T follicular helper cell (primary cell): ENCODE results near the gene PCYT1B.
"Not testable (repeated sequence)": the region's sequence is repeated elsewhere in the genome, so short reads cannot be mapped to it uniquely, and the experiment has no call there.

Source experiments
- DNase-seq: peaks from one replicate; pipeline ENCODE4 v3.0.0-alpha.2; 2020; ENCODE audit warnings: low read depth
- total RNA-seq, 2 experiments: gene quantifications; one replicate each; lab custom pipeline; 2026; lab: John Stamatoyannopoulos, UW

PCYT1B gene
- total RNA-seq: 0 to 0.04 reads per million in 2 experiments

DNA sequence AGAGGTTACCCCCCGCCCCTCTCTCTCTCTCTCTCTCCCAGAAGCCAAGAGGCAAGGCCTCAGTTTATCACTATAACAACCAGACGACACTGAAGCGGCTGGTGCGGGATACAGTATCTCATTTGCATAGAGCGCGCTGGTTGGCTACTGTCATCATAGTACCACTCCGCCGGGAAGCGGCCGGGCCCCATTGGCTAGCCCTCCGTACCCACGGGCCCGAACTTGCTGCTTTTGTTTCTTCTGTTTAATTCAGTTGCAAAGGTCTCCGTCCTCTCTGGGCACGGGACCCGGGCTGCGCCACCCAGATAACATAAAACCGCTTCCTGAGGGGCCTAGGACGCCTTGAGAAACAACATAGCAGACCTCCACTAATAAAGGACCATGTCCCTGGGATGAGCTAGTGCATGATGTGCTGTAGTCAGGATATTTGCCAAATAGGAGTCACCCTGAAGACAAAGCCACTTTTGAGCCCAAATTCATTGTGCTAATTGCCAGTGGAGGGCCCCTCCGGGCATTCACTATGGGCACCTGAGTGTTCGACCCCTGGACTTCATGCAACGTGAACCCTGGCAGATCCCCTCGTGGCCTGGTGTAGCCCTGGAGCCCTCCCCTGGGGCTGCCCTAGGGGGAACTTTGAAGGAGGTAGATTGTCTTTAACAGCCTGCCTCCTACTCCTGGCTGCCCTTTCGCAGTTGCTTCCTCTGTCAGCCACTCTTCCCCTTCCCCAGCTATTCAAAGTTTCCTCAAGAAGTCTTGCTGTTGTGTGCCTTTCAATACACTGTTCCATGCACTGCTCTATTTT lies at the start of gene PCYT1B:
PCYT1B (minus strand) TSS at position 91 of the 802 bp plus-strand sequence. CDS start 242 bp downstream, outside the sequence.
- DNase-seq: peak; percentile 47

DNA sequence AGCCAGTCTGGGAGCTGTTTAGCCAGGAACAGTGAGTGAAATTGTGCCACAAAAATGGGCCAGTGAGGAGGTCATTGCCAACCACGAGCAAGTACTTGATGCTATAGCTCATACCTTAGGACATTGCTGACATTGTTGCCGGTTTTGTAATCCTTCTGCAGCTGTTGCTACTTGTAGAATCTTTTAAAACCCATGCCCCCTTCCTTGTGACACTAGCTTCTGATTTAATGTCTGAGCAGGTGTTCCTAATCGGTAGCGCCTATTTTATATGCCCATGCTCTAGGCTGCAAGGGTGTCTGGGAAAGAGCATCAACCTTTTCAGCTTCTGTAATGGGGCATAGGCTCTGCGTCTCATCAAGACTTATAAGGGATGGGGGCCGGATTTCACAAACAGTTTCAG lies 49.1 kb upstream of the PCYT1B start:
- DNase-seq: no peak

DNA sequence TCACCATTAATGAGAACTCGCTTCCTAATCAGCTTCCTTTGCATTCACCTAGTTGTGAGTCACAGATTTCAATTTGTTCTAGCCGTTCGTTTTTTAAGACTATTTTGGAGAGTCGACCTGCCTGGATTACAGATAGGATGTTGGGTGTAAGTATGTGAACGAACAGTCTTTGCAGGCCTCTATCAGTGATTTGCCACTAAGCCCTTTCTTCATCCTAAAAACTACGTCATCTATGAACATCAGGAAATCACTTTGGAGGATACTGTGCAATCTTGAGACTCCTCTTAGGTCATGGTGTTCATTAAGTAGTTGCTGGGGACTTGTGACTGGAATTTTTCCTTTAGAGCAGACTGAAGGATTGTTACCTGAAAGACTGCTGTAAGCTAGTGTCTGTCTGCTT lies 47.7 kb upstream of the PCYT1B start:
- no peak for DNase-seq

DNA sequence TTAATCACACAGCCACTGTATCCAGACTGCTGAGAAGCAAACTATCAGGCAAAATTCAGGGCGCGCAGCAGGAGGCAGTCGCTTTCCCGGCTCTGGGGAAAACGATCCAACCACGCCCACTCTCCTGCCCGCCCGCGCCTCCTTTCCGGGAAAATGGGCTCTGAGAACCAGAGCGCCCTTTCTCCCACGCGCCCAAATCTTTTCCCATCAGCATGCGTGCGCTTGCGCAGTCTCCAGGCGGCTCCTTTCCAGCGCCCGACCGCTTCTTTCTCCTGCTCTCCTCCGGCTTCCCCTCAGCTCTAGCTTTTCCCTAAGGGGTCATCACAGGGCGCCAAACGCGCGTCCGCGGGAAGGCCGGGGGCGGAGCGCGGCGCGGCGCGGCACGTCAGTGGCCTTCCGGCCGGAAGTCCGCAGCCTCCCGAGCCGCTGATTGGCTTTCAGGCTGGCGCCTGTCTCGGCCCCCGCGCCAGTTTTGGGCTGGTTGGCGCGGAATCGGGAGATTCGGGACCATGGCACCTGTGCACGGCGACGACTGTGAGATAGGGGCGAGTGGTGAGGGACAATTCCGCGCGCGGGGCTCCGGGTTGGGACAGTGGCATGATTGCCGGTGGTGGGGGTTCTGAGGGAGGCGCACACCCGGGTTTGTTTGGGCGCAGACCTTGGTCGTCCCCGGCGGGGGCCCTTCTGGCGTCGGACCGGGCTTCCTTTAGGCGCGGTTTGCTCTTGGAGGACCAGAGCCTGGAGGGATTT lies 46.5 kb upstream of the PCYT1B start, which contains the start of gene POLA1:
POLA1 (plus strand) TSS at position 466 of the 750 bp plus-strand sequence; CDS start at position 510, 44 bp downstream.
- peak; percentile 41 for DNase-seq

DNA sequence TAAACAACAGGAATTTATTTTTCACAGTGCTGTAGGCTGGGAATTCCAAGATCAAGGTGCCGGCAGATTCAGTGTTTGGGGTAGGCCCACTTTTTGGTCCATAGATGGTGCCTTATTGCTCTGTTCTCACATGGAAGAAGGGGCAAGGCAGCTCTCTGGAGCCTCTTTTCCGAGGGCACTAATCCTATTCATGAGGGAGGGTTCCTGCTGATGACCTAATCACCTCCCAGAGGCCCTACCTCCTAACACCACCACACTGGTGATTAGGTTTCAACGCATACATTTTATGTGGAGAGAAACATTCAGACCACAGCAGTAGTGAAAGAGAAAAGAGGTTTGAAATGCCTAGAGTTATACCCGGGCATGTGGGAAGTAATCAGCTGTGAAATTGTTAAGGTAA lies 45.2 kb upstream of the PCYT1B start:
- DNase-seq: no peak

DNA sequence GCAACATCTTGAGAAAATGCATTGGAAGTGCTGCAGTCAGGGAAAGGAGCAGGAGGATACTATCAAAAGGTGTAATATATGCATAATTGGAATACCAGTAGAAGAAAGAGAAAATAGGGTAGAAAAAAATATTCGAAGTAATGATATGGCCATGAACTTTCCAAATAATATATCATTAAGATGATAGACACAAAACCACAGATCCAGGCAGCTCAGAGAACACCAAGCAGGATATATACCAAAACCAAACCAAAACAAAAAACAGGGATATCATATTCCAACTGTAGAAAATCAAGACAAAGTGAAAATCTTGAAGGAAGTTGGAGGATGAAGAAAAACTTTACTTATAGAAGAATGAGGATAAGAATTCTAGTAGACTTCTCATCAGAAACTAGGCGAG lies 36.9 kb upstream of the PCYT1B start:
- DNase-seq: no peak

DNA sequence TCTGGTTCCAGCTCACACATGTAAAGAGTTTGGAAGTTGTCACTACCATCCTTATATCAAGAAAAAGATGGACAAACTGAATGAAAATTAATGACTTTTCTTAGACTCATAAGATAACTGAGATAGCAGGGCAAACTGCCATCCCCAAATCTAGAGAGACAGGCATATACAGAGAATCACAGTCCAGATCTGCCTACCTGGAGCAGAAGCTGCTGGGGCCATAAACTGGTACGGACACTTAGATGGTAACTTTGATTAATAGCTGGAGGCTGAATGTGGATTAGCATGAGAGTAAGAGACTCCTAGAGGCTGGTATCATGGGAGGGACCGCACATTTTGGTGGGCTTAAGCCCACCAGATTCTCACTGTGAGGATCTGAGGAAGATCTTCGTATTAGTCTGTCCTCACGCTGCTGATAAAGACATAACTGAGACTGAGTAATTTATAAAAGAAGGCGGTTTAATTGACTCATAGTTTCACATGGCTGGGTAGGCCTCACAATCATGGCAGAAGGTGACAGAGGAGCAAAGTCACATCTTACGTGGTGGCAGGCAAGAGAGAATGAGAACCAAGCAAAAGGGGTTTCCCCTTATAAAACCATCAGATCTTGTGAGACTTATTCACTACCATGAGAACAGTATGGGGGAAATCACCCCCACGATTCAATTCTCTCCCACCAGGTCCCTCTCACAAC lies 35.7 kb upstream of the PCYT1B start:
- DNase-seq: no peak

DNA sequence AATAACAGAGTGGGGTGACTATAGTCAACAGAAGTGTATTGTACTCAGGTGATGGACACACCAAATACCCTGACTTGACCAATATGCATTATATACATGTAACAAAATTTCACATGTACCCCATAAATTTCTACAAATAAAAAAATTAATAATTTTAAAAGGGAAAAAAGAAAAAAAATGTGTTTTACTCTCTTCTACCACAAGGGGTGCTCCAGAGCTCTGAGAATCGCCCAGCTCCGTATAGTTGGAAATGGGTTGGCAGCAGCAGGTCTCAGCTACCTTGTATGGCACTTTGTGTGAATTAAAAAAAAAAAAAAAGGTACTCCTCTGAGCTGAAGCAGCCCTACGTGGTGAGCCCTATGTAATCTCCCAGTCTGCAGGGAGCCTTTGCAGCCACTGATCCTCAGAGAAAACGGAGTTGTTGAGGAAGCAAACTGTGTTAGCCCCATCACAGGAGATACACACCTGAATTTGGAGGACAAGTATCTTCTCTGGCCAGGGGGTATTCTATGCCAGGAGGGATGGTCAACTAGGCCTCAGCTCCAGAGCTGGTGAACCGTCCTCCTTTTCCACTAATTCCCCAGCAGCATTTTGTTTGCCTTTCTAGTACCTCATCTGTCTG lies 29.4 kb upstream of the PCYT1B start:
- DNase-seq: no peak

DNA sequence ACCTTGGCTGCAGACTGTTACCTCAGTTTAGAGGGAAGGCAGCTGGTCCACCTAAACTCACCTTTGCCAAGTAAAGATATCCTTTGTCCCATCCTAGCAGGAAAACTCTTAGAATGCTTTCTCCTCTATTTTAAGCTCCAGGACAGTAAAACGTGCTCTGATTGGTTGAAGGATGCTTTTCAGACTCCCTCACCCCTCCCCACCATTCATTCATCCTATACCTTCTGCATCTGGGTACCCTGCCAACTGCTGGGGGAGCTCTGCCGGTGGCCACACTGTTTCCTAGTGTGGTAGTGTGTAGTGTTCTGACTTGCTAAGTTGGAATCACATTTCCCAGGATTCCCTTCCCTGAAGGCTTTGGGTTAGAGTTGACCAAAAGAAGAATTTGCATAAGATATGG lies 26.3 kb upstream of the PCYT1B start:
- DNase-seq: no peak

DNA sequence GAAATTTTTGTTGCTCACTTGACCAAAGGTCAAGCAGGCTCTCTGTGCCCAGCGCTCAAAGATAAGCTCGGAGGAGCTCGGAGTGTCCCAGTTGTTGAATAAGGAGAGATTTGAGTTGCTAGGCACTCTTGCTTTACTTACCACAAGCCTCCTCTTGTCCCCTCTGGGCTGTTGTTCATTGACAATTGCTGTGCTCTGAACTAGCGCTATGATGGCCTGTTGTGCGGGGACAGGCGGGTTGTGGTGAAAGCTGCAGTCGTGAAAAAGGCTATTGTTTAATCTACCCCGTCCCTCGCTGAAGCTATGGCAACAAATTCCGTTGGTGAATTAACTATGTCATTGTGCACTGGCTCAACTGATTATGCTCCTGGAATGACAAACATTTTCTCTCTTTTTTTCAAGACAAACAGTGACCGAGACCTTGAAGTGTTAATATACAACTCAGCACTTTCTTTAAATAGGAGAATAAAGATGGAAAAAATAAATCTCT lies 25.6 kb upstream of the PCYT1B start:
- DNase-seq: no peak

DNA sequence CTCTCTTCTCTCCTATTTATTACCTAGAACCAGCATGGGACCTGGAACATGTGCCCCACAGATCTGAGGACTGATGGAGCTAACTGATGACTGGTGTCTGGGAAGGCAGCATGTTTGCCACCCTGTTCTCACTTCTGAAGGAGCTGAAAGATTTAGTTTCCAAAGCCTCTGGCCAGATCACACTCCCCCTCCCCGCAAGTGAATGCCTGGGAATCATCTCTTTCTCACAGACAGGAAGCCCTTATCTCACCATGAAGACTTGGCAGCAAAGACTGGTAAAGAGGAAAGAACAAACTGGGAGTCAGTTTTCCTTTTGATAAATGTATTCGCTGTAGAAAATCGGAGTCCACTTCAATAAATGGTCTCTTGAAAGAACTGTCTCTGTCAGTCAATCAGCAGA lies 21.0 kb upstream of the PCYT1B start:
- DNase-seq: no peak

DNA sequence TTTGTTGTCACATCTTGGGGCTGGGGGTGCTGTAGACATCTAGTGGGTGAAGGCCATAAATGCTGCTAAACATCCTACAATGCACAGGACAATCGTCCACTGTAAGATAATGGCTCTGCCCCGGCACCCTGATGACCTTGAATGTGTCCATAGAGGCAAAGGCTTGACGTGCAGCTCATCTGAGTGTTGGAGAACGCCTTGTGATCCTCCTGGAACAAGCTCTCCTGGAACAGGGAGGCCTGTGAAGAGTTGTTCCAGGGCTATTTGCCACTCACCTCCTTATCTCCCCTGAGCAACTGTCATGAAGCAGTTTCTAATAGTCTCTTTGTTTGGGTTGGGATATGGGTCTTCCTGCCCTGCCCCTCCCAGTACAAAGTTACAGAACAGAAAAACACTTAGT lies 15.2 kb upstream of the PCYT1B start:
- no peak for DNase-seq

DNA sequence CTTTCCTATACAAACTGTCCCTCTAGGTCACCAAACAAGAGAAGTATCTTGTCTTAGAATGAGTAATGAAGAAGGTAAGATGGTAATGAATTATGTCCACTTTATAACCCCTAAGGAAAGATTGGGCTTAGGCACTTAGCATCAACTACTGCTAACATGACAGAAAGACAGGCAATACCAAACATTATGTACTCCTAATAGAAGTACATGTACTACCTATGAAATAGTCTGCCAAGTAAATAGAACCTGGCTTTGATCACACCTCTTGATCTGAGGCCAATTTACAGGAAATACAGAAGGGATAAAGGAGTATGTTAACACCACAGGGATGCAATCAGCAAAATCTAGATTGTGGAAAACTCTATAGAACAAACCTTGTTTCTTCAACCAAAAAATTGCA lies 14.1 kb upstream of the PCYT1B start:
- no peak for DNase-seq

DNA sequence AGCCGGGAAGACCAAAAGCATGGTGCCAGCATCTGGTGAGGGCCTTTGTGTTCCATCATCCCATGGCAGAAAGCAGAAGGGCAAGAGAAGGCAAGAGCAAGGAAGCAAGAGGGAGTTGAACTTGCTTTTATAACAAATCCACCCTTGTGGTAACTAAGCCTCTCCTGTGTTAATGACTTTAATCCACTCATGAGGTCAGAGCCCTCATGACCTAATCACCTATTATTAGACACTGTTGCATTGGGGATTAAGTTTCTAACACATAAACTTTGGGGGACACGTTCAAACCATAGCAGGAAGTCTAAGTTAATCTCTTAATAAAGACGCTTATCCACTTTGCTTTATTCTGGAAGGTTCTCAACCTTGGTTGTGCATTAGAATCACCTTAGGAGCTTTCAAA lies 12.5 kb upstream of the PCYT1B start:
- DNase-seq: no peak

DNA sequence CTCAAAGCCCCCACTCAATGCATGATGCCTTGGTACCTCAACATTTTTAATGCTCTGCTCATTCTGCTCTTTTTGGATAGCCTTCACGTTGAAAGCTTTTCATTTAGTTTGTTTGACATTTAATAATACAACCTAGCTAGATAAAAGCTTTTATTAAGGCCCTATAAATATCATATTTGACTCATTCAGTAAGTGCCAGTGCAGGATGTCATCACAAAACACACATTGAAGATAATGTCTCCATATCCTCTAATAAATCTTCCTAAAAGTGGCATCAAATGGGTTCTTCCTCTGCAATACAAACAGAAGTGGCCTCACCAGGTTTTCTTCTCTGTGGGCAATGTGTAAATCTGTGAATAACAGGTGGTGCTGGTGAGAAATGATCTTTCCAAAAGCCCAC lies 12.0 kb upstream of the PCYT1B start:
- no peak for DNase-seq

DNA sequence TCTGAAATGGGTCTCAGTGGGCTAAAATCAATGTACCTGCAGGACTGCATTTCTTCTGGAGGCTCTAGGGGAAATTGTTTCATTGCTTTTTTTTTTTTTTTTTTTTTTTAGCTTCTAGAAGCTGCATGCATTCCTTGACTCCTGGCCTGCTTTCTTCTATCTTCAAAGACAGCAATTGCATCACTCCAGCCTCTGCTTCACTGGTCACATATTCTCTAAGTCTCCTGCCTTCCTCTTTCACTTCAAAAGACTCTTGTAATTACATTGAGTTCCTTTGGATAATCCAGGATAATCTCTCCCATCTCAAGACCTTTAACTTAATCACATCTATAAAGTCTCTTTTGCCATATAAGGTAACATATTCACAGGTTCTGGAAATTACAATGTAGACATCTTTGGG lies 11.3 kb upstream of the PCYT1B start:
- DNase-seq: no peak

DNA sequence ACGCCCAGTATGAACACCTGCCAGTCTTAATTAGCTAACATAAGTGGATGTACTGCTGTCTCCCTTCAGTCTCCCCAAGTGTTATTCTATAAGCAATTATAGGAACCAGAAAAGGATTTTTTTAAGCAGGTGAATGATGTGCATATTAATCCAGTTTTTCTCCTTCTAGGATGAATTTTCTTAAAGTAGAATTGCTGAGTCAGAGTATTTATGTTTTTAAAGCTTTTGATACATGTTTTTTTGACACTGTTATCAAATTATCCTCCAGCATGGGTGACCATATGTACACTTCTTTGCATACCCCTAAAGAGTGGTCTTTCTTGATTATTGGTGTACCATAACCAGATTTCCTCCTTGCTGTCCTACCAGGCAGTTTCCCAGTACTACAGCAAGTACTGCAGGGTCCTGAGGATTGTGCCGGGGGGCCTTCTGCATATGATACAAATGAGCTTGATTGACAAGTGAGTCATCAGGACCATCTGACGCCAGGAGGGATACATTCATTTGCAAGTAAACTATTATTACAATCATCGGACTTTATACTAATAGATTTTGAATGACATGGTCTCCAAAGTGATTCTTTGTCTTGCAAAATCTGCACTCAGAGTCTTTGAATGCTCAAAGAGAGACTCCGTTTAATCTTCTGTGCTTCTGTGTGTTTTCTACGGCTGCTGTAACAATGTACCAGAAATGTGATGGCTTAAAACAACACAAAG lies 10.7 kb upstream of the PCYT1B start:
- DNase-seq: no peak

DNA sequence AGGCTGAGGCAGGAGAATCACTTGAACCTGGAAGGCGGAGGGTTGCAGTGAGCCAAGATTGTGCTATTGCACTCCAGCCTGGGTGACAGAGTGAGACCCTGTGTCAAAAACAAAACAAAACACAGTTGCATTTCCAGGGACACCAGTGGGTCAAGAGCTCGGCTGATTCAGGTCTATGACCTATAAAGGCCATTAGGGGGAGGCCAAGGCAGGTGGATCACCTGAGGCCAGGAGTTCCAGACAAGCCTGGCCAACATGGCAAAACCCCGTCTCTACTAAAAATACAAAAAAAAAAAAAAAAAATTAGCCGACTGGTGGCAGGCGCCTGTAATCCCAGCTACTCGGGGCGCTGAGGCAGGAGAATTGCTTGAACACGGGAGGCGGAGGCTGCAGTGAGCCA lies 8.5 kb upstream of the PCYT1B start:
- not testable (repeated sequence) for DNase-seq

DNA sequence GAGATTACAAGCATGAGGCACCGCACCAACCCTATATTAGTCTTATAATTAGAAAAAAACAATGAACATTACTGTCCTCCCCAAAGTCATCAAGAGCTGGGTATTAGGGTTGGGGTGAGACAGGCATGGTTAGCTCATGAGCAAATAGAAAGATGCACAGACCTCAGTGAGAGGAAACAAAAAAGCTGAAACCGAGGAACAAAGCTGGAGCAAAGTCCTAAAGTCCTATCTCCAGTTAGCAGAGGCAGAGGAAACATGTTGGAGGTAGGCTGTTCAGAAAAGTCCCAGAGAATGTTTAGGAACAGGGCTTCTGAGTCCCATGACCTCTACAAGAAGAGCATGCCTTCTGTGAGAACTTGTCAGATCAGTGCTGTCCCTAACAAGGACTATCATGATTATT lies 4.6 kb upstream of the PCYT1B start:
- DNase-seq: no peak

DNA sequence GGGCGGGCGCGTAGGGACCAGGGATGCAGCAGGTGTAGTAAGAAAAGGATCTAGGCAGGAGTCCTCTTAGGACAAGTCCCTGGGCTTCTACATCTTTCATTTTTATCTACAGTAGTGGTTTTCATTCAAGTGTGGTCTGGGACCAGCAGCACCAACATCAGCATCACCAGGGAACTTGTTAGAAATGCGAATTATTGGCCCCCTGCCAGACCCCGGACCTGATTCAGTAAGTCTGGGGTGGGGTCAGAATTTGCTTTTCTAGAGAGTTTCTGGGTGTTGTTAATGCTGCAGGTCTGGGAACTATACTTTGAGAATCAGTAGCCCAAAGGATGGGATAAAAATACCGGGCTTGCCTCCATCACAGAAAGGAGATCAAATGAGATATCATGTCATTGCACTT lies 1.3 kb upstream of the PCYT1B start:
- DNase-seq: no peak

DNA sequence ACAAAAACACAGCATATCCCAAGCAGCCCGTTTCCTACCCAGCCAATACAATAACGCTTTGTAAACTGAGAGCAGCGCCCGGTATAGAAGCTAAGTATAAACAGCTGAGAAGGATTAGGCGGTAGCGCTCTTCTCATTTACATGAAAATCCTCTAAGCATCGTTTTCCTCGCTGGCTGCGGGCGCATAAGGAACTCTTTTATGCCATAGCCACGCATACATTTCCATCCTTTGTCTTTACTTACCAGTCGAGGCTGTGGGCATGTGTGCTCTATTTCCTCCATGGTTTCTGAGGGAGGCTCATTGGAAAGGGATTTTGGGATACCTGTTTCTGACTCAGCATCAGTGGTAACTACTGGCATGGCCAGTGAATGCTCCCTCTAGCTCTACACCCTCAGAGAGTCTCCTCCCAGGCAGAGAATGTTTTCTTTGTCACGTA lies 383 bp downstream of the PCYT1B start:
- DNase-seq: no peak
